ENCODE results near the gene RSPO1.

DNA sequence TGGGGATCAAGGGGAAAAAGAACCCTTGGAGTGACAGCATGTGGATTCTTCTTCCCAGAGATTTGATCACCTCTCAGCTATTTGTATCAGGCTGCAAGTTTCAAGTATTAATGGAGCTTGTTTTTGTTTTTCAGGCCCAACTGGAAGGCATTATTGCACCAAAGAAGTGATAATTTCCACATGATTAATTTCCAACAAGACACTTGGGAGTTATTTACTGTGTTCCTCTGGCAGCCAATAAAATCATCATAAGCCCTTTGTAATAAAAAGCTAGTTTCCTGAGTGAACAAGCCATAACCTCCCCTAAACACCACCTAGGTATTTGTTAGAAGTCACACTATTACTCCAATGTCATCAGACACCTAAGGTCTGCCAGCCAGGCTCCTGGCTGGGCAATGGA, 69.8 kb downstream of the RSPO1 start:
- TF ChIP-seq POLR2A (IDR thresholded peaks at IDR 0.05), result no peak
- TF ChIP-seq, protein P1, sequence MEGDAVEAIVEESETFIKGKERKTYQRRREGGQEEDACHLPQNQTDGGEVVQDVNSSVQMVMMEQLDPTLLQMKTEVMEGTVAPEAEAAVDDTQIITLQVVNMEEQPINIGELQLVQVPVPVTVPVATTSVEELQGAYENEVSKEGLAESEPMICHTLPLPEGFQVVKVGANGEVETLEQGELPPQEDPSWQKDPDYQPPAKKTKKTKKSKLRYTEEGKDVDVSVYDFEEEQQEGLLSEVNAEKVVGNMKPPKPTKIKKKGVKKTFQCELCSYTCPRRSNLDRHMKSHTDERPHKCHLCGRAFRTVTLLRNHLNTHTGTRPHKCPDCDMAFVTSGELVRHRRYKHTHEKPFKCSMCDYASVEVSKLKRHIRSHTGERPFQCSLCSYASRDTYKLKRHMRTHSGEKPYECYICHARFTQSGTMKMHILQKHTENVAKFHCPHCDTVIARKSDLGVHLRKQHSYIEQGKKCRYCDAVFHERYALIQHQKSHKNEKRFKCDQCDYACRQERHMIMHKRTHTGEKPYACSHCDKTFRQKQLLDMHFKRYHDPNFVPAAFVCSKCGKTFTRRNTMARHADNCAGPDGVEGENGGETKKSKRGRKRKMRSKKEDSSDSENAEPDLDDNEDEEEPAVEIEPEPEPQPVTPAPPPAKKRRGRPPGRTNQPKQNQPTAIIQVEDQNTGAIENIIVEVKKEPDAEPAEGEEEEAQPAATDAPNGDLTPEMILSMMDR (IDR thresholded peaks at IDR 0.05), result no peak
